AG09319 (cell line): ENCODE results near the gene BCAT1.
"Not testable (repeated sequence)": the region's sequence is repeated elsewhere in the genome, so short reads cannot be mapped to it uniquely, and the experiment has no call there.

Experiments used
- DNase-seq: peaks from one replicate; pipeline ENCODE4 v3.0.0-alpha.2; 2010; ENCODE audit warnings: low read depth; ENCODE audit errors: extremely low read depth
- TF ChIP-seq, protein P1 (sequence below): IDR thresholded peaks from 2 replicates; pipeline ENCODE4 v1.5.1; 2011; ENCODE audit warnings: low read depth, mild to moderate bottlenecking, inconsistent platforms, low read length, moderate library complexity

BCAT1 gene

DNA sequence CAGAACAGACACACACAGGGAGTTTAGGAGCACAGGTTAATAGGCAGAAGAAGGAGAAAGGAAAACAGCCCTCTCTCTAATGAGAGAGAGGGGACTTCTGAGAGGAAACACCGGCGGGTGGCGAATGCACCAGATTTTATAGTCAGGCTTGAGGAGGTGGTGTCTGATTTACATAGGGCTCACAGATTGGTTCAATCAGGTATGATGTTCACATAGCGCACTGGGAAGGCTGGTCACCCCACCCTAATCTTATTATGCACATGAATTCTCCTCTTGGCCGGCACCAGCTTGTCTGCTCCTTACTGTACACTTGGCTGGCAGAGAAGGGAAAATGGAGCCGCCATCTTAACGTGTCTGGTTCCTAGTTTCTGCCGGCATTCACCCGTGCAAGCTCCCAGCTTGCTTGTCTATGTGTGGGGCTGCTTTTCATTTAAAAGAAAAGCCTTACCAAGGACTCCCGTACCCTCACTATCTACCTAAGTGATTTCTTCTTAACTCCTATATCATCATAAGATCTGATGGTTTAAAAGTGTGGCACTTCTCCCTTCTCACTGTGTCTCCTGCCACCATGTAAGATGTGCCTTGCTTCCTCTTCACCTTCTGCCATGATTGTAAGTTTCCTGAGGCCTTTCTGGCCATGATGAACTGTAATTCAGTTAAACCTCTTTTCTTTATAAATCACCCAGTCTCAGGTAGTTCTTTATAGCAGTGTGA lies 15.1 kb downstream of the BCAT1 start:
- TF ChIP-seq, protein P1, sequence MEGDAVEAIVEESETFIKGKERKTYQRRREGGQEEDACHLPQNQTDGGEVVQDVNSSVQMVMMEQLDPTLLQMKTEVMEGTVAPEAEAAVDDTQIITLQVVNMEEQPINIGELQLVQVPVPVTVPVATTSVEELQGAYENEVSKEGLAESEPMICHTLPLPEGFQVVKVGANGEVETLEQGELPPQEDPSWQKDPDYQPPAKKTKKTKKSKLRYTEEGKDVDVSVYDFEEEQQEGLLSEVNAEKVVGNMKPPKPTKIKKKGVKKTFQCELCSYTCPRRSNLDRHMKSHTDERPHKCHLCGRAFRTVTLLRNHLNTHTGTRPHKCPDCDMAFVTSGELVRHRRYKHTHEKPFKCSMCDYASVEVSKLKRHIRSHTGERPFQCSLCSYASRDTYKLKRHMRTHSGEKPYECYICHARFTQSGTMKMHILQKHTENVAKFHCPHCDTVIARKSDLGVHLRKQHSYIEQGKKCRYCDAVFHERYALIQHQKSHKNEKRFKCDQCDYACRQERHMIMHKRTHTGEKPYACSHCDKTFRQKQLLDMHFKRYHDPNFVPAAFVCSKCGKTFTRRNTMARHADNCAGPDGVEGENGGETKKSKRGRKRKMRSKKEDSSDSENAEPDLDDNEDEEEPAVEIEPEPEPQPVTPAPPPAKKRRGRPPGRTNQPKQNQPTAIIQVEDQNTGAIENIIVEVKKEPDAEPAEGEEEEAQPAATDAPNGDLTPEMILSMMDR, result no peak
- DNase-seq, result no peak

DNA sequence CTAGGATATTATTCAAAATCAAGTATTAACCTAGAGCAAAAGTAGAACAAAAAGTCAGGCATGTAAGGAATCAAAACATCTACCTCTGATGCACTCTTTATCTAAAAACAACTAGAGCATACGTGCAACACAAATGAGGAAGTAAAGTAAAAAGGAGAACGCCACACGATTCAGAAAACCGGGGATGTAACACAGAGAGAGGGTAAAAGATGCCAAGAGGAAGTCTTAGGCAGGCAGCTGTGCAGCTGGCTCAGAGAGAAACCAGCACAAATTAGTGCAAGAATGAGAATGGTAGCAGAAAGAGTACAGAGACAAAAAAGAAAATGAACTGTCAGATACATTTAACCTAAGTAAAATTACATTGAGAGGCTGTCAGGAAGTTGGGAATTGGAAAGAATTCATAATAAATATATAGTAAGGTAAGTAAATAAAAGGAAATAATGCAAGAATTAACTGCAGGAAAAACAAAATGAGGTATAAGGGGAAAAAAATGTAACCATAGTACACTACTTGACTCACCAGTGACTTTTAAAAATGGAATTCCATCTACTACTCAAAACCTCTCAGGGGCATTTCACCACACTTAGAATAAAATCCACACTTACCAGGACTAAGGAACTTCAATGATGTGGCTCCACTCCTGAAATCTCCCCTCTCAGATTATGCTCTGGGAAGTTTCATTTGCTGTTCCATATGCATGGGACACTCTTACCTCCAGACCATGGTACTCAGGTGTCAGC lies 17.1 kb downstream of the BCAT1 start:
- TF ChIP-seq, protein P1, result no peak
- DNase-seq, result no peak

DNA sequence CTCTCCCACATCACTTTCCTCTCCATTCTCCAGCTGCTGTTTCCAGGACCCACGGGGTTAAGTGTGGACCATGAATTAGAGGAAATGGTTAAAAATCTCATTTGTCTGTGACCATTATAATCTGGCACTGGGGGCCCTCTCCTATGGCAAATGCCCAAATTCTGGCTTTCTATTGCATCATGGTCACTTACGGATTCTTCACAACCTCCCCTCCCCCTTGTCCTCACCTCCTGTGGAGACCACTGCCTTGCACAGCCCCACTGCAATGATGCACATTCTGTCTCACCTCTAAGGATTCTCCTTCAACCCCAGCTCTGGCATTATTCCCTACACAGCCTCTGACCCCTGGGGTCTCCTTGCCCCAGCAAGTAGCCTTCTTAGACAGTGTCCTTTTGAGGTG lies 18.9 kb downstream of the BCAT1 start:
- TF ChIP-seq, protein P1, result no peak
- DNase-seq, result no peak

DNA sequence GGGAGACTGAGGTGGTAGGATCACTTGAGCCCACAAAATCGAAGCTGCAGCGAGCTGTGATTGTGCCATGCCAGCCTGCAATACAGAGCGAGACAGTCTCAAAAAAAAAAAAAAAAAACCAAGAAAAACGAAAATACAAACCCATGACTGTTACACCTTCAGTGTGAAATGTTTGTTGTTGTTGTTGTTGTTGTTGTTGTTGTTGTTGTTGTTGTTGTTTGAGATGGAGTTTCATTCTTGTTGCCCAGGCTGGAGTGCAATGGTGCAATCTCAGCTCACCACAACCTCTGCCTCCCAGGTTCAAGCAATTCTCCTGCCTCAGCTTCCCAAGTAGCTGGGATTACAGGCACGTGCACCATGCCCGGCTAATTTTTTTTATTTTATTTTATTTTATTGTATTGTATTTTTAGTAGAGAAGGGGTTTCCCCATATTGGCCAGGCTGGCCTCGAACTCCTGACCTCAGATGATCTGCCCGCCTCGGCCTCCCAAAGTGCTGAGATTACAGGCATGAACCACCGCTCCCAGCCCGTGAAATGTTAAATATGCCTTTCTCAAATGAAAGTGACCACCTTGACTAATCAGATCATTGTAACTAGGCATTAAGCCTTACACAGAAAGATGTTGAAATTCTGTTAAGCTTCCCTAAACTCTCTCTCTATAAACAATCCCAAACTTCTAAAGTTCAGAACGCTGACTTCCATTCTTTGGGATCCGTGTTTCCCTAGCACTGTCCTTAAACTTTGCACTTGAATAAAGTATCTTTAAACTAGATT lies 20.2 kb downstream of the BCAT1 start:
- not testable (repeated sequence) for DNase-seq

DNA sequence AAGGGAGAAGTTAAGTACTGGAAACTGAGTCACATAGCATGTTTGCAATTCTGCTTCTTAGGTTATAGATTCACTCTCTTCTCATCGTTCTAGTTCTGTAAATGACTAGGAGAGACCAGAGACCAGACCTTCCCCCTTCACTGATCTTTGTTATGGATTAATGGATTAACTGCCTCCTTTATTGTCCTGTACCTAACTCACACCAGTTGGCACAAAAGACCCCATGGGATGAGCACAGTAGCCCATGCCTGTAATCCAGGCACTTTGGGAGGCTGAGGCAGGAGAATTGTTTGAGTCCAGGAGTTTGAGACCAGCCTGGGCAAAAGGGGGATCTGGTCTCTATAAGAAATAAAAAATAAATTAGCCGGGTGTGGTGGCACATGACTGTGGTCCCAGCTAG lies 20.8 kb downstream of the BCAT1 start:
- TF ChIP-seq, protein P1, result no peak
- DNase-seq, result no peak

DNA sequence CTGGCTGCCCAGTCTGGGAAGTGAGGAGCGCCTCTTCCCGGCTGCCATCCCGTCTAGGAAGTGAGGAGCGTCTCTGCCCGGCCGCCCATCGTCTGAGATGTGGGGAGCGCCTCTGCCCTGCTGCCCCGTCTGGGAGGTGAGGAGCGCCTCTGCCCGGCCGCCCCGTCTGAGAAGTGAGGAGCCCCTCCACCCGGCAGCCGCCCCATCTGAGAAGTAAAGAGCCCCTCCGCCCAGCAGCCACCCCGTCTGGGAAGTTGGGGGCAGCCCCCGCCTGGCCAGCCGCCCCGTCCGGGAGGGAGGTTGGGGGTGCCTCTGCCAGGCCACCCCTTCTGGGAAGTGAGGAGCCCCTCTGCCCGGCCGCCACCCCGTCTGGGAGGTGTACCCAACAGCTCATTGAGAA lies 22.8 kb downstream of the BCAT1 start:
- not testable (repeated sequence) for DNase-seq

DNA sequence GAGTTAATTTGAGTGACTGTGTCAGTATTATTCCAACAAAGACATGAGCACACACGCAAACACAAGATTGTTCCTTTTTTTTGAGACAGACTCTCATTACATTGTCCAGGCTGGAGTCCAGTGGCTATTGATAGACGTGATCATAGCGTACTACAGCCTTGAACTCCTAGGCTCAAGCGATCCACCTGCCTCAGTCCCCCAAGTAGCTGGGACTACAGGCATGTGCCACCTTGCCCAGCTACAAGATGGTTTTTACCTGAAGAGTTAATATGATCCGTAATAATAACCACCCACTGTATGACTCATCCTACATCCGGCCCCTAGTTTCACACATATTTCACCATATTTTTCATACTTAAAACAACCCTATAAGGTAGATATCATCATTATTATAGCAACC lies 26.8 kb downstream of the BCAT1 start:
- TF ChIP-seq, protein P1, result no peak
- no peak for DNase-seq
